Uterus (tissue), 4 donors: ENCODE results near the gene ELOVL2. TPM values are rescaled to one million over a fixed set of nuclear protein-coding genes. Genes with fewer than 3 reads are reported as not detected.
A peak's percentile ranks its signal among the peaks of the same experiment; 100 is the strongest.
"Not testable (repeated sequence)": the region's sequence is repeated elsewhere in the genome, so short reads cannot be mapped to it uniquely, and the experiment has no call there.

ENCODE experiments used
- DNase-seq, 2 donors: peaks; one replicate each; pipeline ENCODE4 v3.0.0-alpha.2; 2019 to 2020
- H3K27ac ChIP-seq, 2 donors: fragments of 200-600 bp; sonication (generic); 1 replicate in 1 of 2; 2 replicates in 1 of 2; pipeline ENCODE4 v1.5.1; 2016 to 2018
- H3K27me3 ChIP-seq, 2 donors: fragments of 200-600 bp; sonication (generic); one replicate each; pipeline ENCODE4 v1.5.1; 2018 to 2019; ENCODE audit warnings: control low read depth in 1 of 2
- H3K36me3 ChIP-seq, 2 donors: fragments of 200-600 bp; sonication (generic); one replicate each; pipeline ENCODE4 v1.5.1; 2019; ENCODE audit warnings: control low read depth in 1 of 2
- H3K4me1 ChIP-seq, 2 donors: fragments of 200-600 bp; sonication (generic); one replicate each; pipeline ENCODE4 v1.5.1; 2018 to 2019; ENCODE audit warnings: control low read depth in 1 of 2
- H3K4me3 ChIP-seq, 2 donors: fragments of 200-600 bp; sonication (generic); 1 replicate in 1 of 2; 2 replicates in 1 of 2; pipeline ENCODE4 v1.5.1; 2018 to 2019; ENCODE audit warnings: mild to moderate bottlenecking in 1 of 2
- H3K9me3 ChIP-seq, 2 donors: fragments of 200-600 bp; sonication (generic); one replicate each; pipeline ENCODE4 v1.5.1; 2019; ENCODE audit warnings: control low read depth in 1 of 2
- POLR2A ChIP-seq, 2 donors: fragments of 450-650 bp; IDR thresholded peaks; one replicate each; pipeline ENCODE4 v1.6.1; 2016; ENCODE audit warnings: antibody characterized with exemption in 2 of 2, mild to moderate bottlenecking in 1 of 2, moderate library complexity in 1 of 2
- intact Hi-C: fragments of 100-400 bp; cut with DNase I; formaldehyde crosslinking; loops from one replicate; pipeline ENCODE4 v1.15.1; 2023; ENCODE audit warnings: low total_unique reads
- total RNA-seq, 4 donors: library from RNA; depleted of rRNA in 3 of 4; stranded (reverse); fragments of >200 nt in 3 of 4; gene quantifications; one replicate each; pipeline versions ENCODE4 v1.1.0 to v1.2.4, GENCODE V29; 2014 to 2023
- TF ChIP-seq, protein P1 (sequence below), 4 experiments: fragments of 200-600 bp in 2 of 4; fragments of 450-650 bp in 2 of 4; sonication (generic) in 2 of 4; IDR thresholded peaks; one replicate each; pipeline ENCODE4 v1.5.1; 2016 to 2019; ENCODE audit warnings: antibody characterized with exemption in 4 of 4, mild to moderate bottlenecking in 2 of 4, moderate library complexity in 1 of 4
- donor health status: DM: yes; HTN: yes; CAD: no.

The ELOVL2 gene, protein sequence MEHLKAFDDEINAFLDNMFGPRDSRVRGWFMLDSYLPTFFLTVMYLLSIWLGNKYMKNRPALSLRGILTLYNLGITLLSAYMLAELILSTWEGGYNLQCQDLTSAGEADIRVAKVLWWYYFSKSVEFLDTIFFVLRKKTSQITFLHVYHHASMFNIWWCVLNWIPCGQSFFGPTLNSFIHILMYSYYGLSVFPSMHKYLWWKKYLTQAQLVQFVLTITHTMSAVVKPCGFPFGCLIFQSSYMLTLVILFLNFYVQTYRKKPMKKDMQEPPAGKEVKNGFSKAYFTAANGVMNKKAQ
- 1 to 10 TPM in 1 of 4 donors, under 1 TPM in 1, not detected in 2; 0.09 to 3.5 TPM for total RNA-seq

DNA sequence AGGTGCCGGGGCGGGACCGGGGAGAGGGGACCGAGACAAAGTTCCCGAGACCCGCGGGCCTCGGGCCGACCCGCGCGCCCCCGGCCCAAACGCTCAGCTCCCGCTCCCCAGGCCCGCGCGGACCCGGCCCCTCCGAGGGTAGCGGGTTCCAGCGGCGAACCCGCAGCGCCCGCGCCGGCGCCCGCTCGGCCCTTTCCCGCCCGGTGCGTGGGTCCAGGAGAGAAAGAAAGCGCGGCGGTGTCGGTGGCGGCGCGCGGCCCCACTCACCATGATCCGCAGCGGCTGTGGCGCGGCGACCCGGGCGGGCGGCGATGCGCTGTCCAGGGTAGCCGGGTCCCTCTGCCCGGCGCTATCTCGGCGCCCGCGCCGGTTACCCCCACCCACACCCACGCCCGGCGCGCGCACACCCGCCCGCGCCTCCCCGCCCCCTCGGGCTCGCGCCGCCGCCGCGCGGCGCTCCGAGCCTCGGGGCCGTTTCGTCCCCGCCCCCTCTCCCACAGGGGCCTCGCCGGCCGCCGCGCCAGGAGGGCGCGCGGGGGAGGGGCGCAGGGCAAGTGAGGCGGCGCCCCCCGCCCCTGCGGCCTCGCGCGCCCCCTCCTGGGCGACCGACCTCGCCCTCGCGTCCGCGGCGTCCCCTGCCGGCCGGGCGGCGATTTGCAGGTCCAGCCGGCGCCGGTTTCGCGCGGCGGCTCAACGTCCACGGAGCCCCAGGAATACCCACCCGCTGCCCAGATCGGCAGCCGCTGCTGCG lies at the start of gene ELOVL2:
ELOVL2 (minus strand) TSS at position 345 of the 751 bp plus-strand sequence; CDS start at position 270, 75 bp downstream.
- no peaks in the 10 kb centered on the region for H3K36me3 ChIP-seq
- H3K27me3 ChIP-seq = peaks cover 4 to 20% of the 10 kb centered on the region in 2 donors

DNA sequence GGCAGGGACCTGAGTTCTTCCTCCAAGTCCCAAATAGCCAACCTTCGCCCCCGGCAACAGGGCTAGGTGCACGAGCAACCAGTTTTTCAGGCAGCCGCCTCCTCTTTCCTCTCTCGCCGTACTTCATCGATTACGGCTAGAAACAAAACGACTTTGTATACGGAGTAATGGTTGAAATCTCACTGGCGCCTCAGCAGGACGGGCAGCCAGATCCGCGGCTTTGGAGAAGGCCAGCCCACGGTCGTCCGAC lies 49.2 kb upstream of the ELOVL2 start:
- no peaks in the 10 kb centered on the region for H3K9me3 ChIP-seq
- peak overlapping the region; percentile 96 to 100 for H3K4me3 ChIP-seq
- no peak for TF ChIP-seq POLR2A (IDR thresholded peaks at IDR 0.05)
- TF ChIP-seq, protein P1, sequence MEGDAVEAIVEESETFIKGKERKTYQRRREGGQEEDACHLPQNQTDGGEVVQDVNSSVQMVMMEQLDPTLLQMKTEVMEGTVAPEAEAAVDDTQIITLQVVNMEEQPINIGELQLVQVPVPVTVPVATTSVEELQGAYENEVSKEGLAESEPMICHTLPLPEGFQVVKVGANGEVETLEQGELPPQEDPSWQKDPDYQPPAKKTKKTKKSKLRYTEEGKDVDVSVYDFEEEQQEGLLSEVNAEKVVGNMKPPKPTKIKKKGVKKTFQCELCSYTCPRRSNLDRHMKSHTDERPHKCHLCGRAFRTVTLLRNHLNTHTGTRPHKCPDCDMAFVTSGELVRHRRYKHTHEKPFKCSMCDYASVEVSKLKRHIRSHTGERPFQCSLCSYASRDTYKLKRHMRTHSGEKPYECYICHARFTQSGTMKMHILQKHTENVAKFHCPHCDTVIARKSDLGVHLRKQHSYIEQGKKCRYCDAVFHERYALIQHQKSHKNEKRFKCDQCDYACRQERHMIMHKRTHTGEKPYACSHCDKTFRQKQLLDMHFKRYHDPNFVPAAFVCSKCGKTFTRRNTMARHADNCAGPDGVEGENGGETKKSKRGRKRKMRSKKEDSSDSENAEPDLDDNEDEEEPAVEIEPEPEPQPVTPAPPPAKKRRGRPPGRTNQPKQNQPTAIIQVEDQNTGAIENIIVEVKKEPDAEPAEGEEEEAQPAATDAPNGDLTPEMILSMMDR (IDR thresholded peaks at IDR 0.05) = no peak
- H3K27ac ChIP-seq = peak overlapping the region; percentile 99 to 100
- intact Hi-C loops = no loop called here
- no peaks in the 10 kb centered on the region for H3K36me3 ChIP-seq
- DNase-seq = no peak
- no peaks in the 10 kb centered on the region for H3K4me1 ChIP-seq
- no peaks in the 10 kb centered on the region for H3K27me3 ChIP-seq

More for the DNA sequence above, at the start of gene ELOVL2:
- peak within 1 kb of the TSS; percentile 23 to 35 for H3K4me3 ChIP-seq
- intact Hi-C loops = no loop called here
- H3K27ac ChIP-seq = no peak within 1 kb of the TSS
- no peaks in the 10 kb centered on the region for H3K9me3 ChIP-seq
- no peak for TF ChIP-seq POLR2A (IDR thresholded peaks at IDR 0.05)
- TF ChIP-seq, protein P1 (IDR thresholded peaks at IDR 0.05) = peak in 1 of 4 experiments; percentile 28
- no peak for DNase-seq
- H3K4me1 ChIP-seq = peaks cover 0 to 5% of the 10 kb centered on the region in 2 donors

DNA sequence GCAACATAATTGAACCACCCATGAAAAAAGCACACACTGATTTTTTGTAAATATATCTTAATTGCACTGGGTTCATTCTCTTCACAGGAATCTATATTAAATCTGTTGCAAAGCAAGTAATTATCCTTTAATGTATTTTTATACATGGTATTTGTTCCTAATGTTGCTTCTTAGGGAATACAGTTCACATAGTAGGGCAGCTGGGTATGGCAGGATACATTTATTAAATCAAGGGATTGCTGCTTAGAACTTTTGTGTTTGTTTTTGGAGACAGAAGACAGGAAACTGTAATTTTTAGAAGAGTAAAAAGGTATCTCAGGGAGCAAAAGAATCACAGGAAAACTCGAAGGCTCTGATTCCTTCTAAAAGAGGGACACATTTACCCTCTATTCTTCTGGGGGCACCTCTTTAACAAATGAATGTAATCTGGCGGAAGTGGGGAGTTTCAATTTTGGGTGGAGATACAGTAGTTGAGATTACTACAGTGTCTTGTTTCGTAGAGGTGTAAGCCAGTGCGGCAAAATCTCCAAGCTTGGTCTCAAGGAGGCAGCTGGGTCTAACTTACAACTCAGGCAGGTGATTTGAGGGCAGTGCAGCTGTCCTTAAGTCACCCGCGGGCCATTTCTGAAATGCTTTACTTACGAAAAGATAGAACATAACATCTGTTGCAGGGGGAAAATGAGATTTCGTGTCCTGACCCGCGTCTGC lies 48.7 kb upstream of the ELOVL2 start:
- H3K36me3 ChIP-seq = no peaks in the 10 kb centered on the region
- no peak for TF ChIP-seq POLR2A (IDR thresholded peaks at IDR 0.05)
- TF ChIP-seq, protein P1 (IDR thresholded peaks at IDR 0.05) = no peak
- no peaks in the 10 kb centered on the region for H3K4me1 ChIP-seq
- DNase-seq = no peak
- no peaks in the 10 kb centered on the region for H3K27me3 ChIP-seq
- peak overlapping the region; percentile 96 to 100 for H3K4me3 ChIP-seq
- H3K9me3 ChIP-seq = no peaks in the 10 kb centered on the region
- intact Hi-C loops = no loop called here
- peak overlapping the region; percentile 99 to 100 for H3K27ac ChIP-seq

DNA sequence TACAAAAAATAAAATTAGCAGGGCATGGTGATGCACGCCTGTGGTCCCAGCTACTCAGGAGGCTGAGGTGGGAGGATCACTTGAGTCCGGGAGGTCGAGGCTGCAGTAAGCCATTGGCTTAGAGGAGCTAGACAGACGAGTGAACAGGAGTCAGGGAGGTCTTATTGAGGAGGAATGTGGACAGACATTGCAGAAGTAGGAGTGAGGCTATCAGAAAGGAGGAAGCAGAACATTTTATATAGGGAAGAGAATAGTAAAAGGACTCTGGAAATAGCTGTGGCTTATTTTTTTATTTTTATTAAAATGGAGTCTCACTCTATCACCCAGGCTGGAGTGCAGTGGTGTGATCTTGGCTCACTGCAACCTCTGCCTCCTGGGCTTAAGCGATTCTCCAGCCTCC lies 47.0 kb upstream of the ELOVL2 start:
- H3K9me3 ChIP-seq, H3K4me1 ChIP-seq, intact Hi-C loops, H3K4me3 ChIP-seq, H3K27me3 ChIP-seq, DNase-seq, H3K36me3 ChIP-seq, H3K27ac ChIP-seq: not testable (repeated sequence)

DNA sequence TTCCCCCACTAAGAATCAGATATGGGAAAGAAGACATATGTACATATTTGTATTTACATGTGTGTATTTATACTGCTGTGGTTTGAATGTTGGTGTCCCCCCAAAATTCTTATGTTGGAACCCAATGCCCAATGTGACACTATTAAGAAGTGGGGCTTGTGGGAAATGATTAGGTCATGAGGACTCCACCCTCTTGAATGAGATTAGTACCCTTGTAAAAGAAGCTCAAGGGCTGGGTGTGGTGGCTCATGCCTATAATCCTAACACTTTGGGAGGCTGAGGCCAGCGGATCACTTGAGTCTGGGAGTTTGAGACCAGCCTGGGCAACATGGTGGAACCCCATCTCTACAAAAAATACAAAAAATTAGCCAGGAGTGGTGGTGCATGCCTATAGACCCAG lies 45.6 kb upstream of the ELOVL2 start:
- H3K27me3 ChIP-seq = no peaks in the 10 kb centered on the region
- H3K36me3 ChIP-seq = no peaks in the 10 kb centered on the region
- no peak for DNase-seq
- TF ChIP-seq, protein P1 (IDR thresholded peaks at IDR 0.05) = no peak
- no peak for TF ChIP-seq POLR2A (IDR thresholded peaks at IDR 0.05)
- no peak overlapping the region for H3K27ac ChIP-seq
- no peak overlapping the region for H3K4me3 ChIP-seq
- no peaks in the 10 kb centered on the region for H3K4me1 ChIP-seq
- no peaks in the 10 kb centered on the region for H3K9me3 ChIP-seq
- intact Hi-C loops = no loop called here

DNA sequence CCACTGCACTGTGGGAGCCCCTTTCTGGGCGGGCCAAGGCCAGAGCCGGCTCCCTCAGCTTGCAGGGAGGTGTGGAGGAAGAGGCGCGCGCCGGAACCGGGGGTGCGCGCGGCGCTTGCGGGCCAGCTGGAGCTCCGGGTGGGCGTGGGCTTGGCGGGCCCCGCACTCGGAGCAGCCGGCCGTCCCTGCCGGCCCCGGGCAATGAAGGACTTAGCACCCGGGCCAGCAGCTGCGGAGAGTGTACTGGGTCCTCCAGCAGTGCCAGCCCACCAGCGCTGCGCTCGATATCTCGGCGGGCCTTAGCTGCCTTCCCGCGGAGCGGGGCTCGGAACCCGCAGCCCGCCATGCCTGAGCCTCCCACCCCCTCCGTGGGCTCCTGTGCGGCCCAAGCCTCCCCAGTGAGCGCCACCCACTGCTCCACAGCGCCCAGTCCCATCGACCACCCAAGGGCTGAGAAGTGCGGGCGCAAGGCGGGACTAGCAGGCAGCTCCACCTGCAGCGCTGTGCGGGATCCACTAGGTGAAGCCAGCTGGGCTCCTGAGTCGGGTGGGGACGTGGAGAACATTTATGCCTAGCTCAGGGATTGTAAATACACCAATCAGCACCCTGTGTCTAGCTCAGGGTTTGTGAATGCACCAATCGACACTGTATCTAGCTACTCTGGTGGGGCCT lies 43.2 kb upstream of the ELOVL2 start:
- H3K27ac ChIP-seq, H3K36me3 ChIP-seq, H3K9me3 ChIP-seq, H3K4me3 ChIP-seq, DNase-seq, intact Hi-C loops, H3K4me1 ChIP-seq, H3K27me3 ChIP-seq: not testable (repeated sequence)
